ENCODE results near the gene FIGN. TPM values are rescaled to one million over a fixed set of nuclear protein-coding genes. Genes with fewer than 3 reads are reported as not detected.

Gene FIGN
- total RNA-seq, 3 donors from 2014 or later = 2.6 to 13.9 (median 5.0) TPM

DNA sequence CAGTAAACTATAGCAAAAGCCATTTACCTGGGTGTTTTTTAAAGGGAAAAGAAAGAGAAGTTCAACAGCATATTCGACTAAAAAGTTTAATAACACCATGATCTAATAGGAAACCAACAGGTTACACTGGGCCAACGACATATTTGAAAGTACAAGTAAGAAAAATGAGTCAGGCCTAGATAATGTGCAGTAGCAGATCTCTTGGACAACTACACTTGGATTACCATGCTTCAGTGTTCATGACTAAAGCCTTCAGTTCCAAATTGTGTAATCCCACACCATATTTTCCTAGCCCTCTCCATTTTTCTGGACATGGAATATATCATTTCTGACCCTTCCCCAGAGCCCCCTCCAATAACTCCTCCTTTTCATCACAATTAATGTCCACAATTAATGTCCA, 39.1 kb upstream of the FIGN start:
- TF ChIP-seq POLR2AphosphoS5 (IDR thresholded peaks at IDR 0.05) (no peak), POLR2A (IDR thresholded peaks at IDR 0.05) (no peak)
- TF ChIP-seq, protein P1, sequence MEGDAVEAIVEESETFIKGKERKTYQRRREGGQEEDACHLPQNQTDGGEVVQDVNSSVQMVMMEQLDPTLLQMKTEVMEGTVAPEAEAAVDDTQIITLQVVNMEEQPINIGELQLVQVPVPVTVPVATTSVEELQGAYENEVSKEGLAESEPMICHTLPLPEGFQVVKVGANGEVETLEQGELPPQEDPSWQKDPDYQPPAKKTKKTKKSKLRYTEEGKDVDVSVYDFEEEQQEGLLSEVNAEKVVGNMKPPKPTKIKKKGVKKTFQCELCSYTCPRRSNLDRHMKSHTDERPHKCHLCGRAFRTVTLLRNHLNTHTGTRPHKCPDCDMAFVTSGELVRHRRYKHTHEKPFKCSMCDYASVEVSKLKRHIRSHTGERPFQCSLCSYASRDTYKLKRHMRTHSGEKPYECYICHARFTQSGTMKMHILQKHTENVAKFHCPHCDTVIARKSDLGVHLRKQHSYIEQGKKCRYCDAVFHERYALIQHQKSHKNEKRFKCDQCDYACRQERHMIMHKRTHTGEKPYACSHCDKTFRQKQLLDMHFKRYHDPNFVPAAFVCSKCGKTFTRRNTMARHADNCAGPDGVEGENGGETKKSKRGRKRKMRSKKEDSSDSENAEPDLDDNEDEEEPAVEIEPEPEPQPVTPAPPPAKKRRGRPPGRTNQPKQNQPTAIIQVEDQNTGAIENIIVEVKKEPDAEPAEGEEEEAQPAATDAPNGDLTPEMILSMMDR (IDR thresholded peaks at IDR 0.05) = no peak
- Histone ChIP-seq H3K36me3 (no peaks in the 10 kb centered on the region), H3K27me3 (no peaks in the 10 kb centered on the region), H3K4me3 (no peak overlapping the region), H3K27ac (no peak overlapping the region), H3K4me1 (no peaks in the 10 kb centered on the region), H3K9me3 (no peaks in the 10 kb centered on the region)
- no peak for DNase-seq (ENCODE audit: low spot score in 2 of 2)
- intact Hi-C loops (cut with DNase I; ENCODE audit: low total_unique reads) = no loop called here

DNA sequence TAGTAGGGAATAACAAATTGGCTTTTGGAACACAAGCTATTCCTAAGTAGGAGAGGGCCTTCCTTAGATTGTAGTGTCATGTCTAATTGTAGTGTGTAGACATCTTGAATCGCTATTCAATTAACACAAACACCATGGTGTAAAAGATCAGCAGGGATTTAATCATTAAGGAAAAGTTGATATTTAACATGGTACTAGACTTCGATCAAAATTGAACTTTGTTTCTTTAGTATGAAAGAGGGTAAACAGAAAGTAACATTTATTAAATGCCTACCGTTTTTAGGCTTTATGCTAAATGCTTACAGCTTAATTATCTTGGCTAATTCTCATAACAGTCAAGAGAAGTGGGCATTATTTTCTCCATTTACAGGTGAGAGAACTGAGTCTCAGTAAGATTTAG, 37.5 kb upstream of the FIGN start:
- intact Hi-C loops (cut with DNase I; ENCODE audit: low total_unique reads) = no loop called here
- no peaks in the 10 kb centered on the region for H3K9me3 ChIP-seq
- no peak for DNase-seq (ENCODE audit: low spot score in 2 of 2)
- no peaks in the 10 kb centered on the region for H3K36me3 ChIP-seq
- no peaks in the 10 kb centered on the region for H3K4me1 ChIP-seq
- H3K27me3 ChIP-seq = no peaks in the 10 kb centered on the region
- no peak for TF ChIP-seq POLR2AphosphoS5 (IDR thresholded peaks at IDR 0.05)
- TF ChIP-seq POLR2A (IDR thresholded peaks at IDR 0.05) = no peak
- TF ChIP-seq, protein P1 (IDR thresholded peaks at IDR 0.05) = no peak
- H3K27ac ChIP-seq = no peak overlapping the region
- no peak overlapping the region for H3K4me3 ChIP-seq

DNA sequence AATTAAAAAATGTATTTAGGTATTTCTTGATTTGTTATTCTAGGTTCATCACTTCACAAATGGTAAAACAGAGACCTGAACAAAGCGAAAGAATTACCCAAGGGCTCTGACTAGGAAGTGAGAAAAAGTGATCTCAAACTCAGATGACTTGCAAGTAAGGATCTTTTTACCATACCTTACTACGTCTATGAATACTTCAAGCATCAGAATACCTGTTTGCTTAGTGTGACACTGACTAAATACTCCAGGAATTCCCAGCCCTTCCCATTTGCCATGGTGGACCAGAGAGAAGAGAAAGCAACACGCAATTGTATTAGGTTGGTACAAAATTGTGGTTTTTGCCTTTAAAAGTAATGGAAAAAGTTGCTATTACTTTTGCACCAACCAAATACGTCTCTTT, 35.8 kb upstream of the FIGN start:
- DNase-seq (ENCODE audit: low spot score in 2 of 2) = no peak
- Histone ChIP-seq H3K27me3 (no peaks in the 10 kb centered on the region), H3K9me3 (no peaks in the 10 kb centered on the region), H3K4me1 (no peaks in the 10 kb centered on the region), H3K4me3 (no peak overlapping the region), H3K36me3 (no peaks in the 10 kb centered on the region), H3K27ac (no peak overlapping the region)
- intact Hi-C loops (cut with DNase I; ENCODE audit: low total_unique reads) = no loop called here
- TF ChIP-seq POLR2AphosphoS5 (IDR thresholded peaks at IDR 0.05) (no peak), POLR2A (IDR thresholded peaks at IDR 0.05) (no peak)
- TF ChIP-seq, protein P1 (IDR thresholded peaks at IDR 0.05) = no peak

DNA sequence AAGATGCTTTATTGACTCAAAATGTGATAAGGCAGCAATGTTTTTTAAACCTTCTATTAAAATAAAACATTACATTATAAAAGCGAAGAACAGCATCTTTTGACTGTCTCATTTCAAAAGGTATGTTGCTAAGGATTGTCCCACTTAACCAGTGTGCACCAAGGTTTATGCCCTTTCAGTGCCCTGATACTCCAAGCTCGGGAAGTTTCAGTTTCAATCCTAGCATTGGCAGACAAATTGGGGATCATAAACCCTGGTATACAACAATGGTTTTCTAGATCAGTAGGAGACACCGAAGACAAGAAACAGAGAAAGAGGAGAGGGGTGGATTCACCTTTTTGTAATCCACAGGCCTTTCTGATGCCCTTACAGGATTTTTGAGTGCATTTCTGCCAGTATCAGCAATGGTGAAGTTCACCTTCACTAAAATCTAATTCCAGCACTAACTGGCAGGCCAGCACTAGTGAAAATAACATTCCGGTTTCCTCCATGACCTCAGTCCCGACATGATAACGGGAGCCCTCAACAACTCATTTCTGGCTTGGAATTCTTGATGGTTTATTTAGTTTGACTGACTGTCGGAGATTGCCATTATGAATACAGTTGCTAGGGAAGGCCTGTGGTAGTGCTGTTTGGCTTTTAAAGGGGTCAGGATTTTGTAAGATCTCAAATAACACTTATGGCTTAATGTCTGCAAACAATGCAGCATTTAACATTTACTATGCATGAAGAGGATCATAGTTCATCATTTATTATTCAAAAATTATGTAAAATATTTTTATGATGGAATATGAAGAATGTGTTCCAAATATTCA, 33.3 kb upstream of the FIGN start:
- DNase-seq (ENCODE audit: low spot score in 2 of 2) = no peak
- no peaks in the 10 kb centered on the region for H3K9me3 ChIP-seq
- no peaks in the 10 kb centered on the region for H3K27me3 ChIP-seq
- no peak overlapping the region for H3K4me3 ChIP-seq
- H3K4me1 ChIP-seq = no peaks in the 10 kb centered on the region
- no peak for TF ChIP-seq POLR2AphosphoS5 (IDR thresholded peaks at IDR 0.05)
- no peak for TF ChIP-seq POLR2A (IDR thresholded peaks at IDR 0.05)
- TF ChIP-seq, protein P1 (IDR thresholded peaks at IDR 0.05) = no peak
- no peak overlapping the region for H3K27ac ChIP-seq
- intact Hi-C loops (cut with DNase I; ENCODE audit: low total_unique reads) = no loop called here
- no peaks in the 10 kb centered on the region for H3K36me3 ChIP-seq

DNA sequence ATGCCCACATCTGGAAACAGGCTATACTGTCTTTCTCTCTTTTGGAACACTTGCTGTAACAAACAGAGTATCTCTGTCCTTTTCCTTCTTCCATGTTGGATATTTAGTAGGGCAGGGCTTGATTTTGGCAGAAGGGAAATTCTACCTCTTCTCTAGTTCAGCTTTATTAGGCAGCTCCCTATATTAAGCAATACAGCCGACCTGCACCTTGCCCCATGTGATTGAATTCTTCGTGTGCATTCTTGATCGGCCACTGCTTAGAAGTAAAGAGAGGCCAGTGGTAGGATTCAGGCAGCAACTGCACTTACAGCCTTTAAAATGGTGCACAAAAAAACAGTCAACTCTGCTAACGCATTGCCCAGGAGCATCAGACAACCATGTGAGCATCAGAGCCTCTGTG, 31.3 kb upstream of the FIGN start:
- no peaks in the 10 kb centered on the region for H3K27me3 ChIP-seq
- no peak overlapping the region for H3K4me3 ChIP-seq
- no peak overlapping the region for H3K27ac ChIP-seq
- no peak for DNase-seq (ENCODE audit: low spot score in 2 of 2)
- intact Hi-C loops (cut with DNase I; ENCODE audit: low total_unique reads) = no loop called here
- no peaks in the 10 kb centered on the region for H3K9me3 ChIP-seq
- no peaks in the 10 kb centered on the region for H3K4me1 ChIP-seq
- no peaks in the 10 kb centered on the region for H3K36me3 ChIP-seq
- TF ChIP-seq, protein P1 (IDR thresholded peaks at IDR 0.05) = no peak
- no peak for TF ChIP-seq POLR2A (IDR thresholded peaks at IDR 0.05)
- no peak for TF ChIP-seq POLR2AphosphoS5 (IDR thresholded peaks at IDR 0.05)

All from breast epithelium (tissue), 4 donors.